Breast epithelium (tissue), 4 donors: ENCODE measurements around the gene PCDH1. TPM values are rescaled to one million over a fixed set of nuclear protein-coding genes. Genes with fewer than 3 reads are reported as not detected.

Experiments
- DNase-seq, 2 donors: peaks; one replicate each; pipeline ENCODE4 v3.0.0-alpha.2; 2019; ENCODE audit warnings: low spot score in 2 of 2
- H3K27ac ChIP-seq, 2 donors: fragments of 200-600 bp; sonication (generic) in 1 of 2; one replicate each; pipeline ENCODE4 v1.5.1; 2016 to 2019; ENCODE audit warnings: mild to moderate bottlenecking in 1 of 2
- H3K27me3 ChIP-seq, 2 donors: fragments of 200-600 bp; sonication (generic) in 1 of 2; one replicate each; pipeline versions ENCODE4 v1.5.1 to v1.6.0; 2017 to 2019; ENCODE audit warnings: control low read depth in 1 of 2, mild to moderate bottlenecking in 1 of 2
- H3K36me3 ChIP-seq: fragments of 200-600 bp; one replicate; pipeline ENCODE4 v1.5.1; 2019
- H3K4me1 ChIP-seq, 2 donors: fragments of 200-600 bp; sonication (generic); one replicate each; pipeline ENCODE4 v1.5.1; 2016 to 2019; ENCODE audit warnings: control low read depth in 1 of 2
- H3K4me3 ChIP-seq, 3 donors: fragments of 200-600 bp; sonication (generic); 1 replicate in 2 of 3; 2 replicates in 1 of 3; pipeline ENCODE4 v1.5.1; 2016 to 2019; ENCODE audit warnings: mild to moderate bottlenecking in 3 of 3, moderate library complexity in 2 of 3
- H3K9me3 ChIP-seq, 2 donors: fragments of 200-600 bp; sonication (generic) in 1 of 2; one replicate each; pipeline ENCODE4 v1.5.1; 2016 to 2019; ENCODE audit warnings: control low read depth in 1 of 2
- CTCF ChIP-seq, 3 donors: fragments of 450-650 bp; IDR thresholded peaks; one replicate each; pipeline ENCODE4 v1.5.1; 2016 to 2017; ENCODE audit warnings: antibody characterized with exemption in 3 of 3, mild to moderate bottlenecking in 3 of 3, moderate library complexity in 3 of 3
- POLR2A ChIP-seq: fragments of 450-650 bp; IDR thresholded peaks from one replicate; pipeline ENCODE4 v1.6.1; 2016; ENCODE audit warnings: antibody characterized with exemption, mild to moderate bottlenecking, moderate library complexity
- POLR2AphosphoS5 ChIP-seq, 3 donors: sonication (generic); formaldehyde crosslinking; IDR thresholded peaks; one replicate each; pipeline ENCODE4 v1.6.1; 2017; ENCODE audit warnings: antibody characterized with exemption in 3 of 3
- intact Hi-C: fragments of 100-400 bp; cut with DNase I; formaldehyde crosslinking; loops from one replicate; pipeline ENCODE4 v1.15.1; 2023; ENCODE audit warnings: low total_unique reads
- total RNA-seq, 3 donors: library from RNA; depleted of rRNA; stranded (reverse); fragments of >200 nt; gene quantifications; one replicate each; pipeline ENCODE4 v1.1.0, GENCODE V29; 2016

Gene PCDH1
- total RNA-seq, 3 donors from 2014 or later = 28.3 to 72.7 (median 65.9) TPM

DNA sequence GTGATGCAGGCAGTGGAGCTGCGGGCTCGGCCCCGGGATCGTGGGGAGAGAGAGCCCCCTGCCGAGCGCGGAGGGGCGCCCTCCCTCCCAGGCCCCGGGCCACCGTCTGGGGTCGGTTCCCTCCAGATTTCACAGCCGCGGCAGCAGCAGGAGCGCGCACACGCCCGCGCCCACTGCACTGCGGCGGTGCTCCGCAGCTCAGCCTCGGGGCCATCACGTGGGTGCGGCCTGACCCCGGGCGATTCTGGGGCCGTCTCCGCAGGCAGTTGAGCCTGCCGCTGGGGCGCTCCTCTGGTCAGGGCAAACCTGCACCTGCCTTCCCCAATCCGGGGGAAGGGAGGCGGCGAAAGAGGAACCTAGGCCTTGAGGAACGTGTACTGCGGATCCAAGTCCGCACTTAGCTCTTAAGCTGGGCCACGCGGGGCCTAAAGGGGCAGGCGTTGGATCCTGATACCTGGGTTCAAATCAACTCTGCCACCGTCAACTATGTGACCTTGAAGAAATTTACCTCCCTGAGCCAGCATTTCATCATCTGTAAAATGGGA is 36.1 kb upstream of the PCDH1 start:
- Histone ChIP-seq H3K36me3 (no peaks in the 10 kb centered on the region), H3K9me3 (no peaks in the 10 kb centered on the region), H3K27me3 (peaks cover 0 to 8% of the 10 kb centered on the region in 2 donors), H3K4me3 (peak overlapping the region; percentile 22 to 54 (median 30)), H3K4me1 (no peaks in the 10 kb centered on the region), H3K27ac (no peak overlapping the region)
- TF ChIP-seq POLR2A (no peak), POLR2AphosphoS5 (IDR thresholded peaks at IDR 0.05) (no peak), CTCF (IDR thresholded peaks at IDR 0.05) (no peak)
- intact Hi-C loops = no loop called here
- DNase-seq = no peak

DNA sequence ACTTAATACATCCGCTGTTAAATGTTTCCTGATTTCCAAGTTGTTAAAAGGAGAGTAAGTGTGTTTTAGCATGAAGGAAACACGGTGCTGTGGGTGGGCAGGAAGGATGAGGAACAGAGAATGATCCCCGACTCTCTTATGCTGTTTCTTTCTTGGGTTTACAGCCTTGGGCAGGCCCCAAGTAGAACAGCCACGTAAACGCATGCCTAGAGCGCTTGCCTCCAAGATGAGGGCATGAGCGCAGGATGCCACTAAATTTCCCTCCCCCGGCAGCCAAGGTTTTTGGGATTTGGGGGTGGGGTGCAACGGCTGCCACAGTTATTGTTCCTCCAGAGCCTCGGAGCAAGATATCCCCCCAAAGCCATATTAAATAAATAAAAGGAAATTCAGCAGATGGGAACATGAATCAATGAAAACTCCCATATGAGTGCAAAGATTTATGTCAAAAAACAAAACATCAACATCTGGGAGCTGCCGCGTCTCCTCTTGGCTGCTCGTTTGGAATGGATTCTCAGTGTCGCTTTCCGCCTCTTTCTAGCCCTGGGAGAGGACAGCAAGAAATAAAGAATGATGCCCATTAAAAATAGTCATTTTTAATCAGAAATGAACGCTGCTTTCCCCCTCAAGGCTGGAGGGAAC is 35.5 kb upstream of the PCDH1 start:
- no peak for DNase-seq
- Histone ChIP-seq H3K27me3 (peaks cover 0 to 8% of the 10 kb centered on the region in 2 donors), H3K27ac (no peak overlapping the region), H3K9me3 (no peaks in the 10 kb centered on the region), H3K4me3 (peak overlapping the region; percentile 22 to 54 (median 30)), H3K36me3 (no peaks in the 10 kb centered on the region), H3K4me1 (no peaks in the 10 kb centered on the region)
- TF ChIP-seq CTCF (IDR thresholded peaks at IDR 0.05) (no peak), POLR2A (no peak), POLR2AphosphoS5 (IDR thresholded peaks at IDR 0.05) (no peak)
- intact Hi-C loops = no loop called here

- TF ChIP-seq CTCF (IDR thresholded peaks at IDR 0.05) (no peak), POLR2A (no peak), POLR2AphosphoS5 (IDR thresholded peaks at IDR 0.05) (peak in 1 of 3 donors; percentile 20)
- intact Hi-C loops = no loop called here
- Histone ChIP-seq H3K27me3 (peaks cover 0 to 8% of the 10 kb centered on the region in 2 donors), H3K36me3 (no peaks in the 10 kb centered on the region), H3K9me3 (no peaks in the 10 kb centered on the region), H3K4me3 (no peak overlapping the region), H3K4me1 (no peaks in the 10 kb centered on the region), H3K27ac (no peak overlapping the region)
- peak; percentile 68 to 84 for DNase-seq
Measured at GRCh38 chr5:141910271-141910673, 32.1 kb upstream of the PCDH1 start.

DNA sequence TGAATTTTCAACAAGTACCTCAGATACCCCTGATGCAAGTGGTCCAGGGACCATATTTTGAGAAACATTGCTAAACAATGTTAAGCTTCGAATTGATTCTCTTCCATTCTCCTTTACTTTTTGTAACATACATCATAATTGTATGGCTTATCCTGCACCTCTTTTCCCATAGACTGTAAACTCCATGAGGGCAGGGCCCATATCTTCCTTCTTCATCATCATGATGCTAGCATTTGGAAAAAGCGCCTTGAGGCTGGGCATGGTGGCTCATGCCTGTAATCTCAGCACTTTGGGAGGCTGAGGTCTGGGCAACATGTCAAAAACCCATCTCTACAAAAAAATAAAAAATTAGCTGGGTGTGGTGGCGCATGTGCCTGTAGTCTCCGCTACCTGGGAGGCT is 31.0 kb upstream of the PCDH1 start:
- H3K36me3 ChIP-seq = no peaks in the 10 kb centered on the region
- DNase-seq = no peak
- no peak overlapping the region for H3K4me3 ChIP-seq
- no peak overlapping the region for H3K27ac ChIP-seq
- no peak for TF ChIP-seq CTCF (IDR thresholded peaks at IDR 0.05)
- no peak for TF ChIP-seq POLR2AphosphoS5 (IDR thresholded peaks at IDR 0.05)
- no peak for TF ChIP-seq POLR2A
- intact Hi-C loops = no loop called here
- H3K9me3 ChIP-seq = no peaks in the 10 kb centered on the region
- H3K27me3 ChIP-seq = peaks cover 0 to 3% of the 10 kb centered on the region in 2 donors
- peaks cover 0 to 1% of the 10 kb centered on the region in 2 donors for H3K4me1 ChIP-seq

GRCh38 chr5:141908796-141909195 is 30.6 kb upstream of the PCDH1 start:
- no peak for DNase-seq
- H3K27ac ChIP-seq = no peak overlapping the region
- no peak overlapping the region for H3K4me3 ChIP-seq
- no peak for TF ChIP-seq POLR2AphosphoS5 (IDR thresholded peaks at IDR 0.05)
- no peak for TF ChIP-seq POLR2A
- no peak for TF ChIP-seq CTCF (IDR thresholded peaks at IDR 0.05)
- peaks cover 0 to 4% of the 10 kb centered on the region in 2 donors for H3K4me1 ChIP-seq
- H3K36me3 ChIP-seq = no peaks in the 10 kb centered on the region
- no peaks in the 10 kb centered on the region for H3K27me3 ChIP-seq
- no peaks in the 10 kb centered on the region for H3K9me3 ChIP-seq
- intact Hi-C loops = no loop called here
